ENCODE results near the gene VILL. TPM values are rescaled to one million over a fixed set of nuclear protein-coding genes. Genes with fewer than 3 reads are reported as not detected.

Gene VILL
- total RNA-seq (2014; rRNA removed; shearing (Covaris generic)) = 0.05 TPM in 1 of 2 replicates, not detected in the other

GRCh38 chr3:37990527-37990926 lies at the start of gene VILL:
VILL (plus strand) TSS chr3:37990786; CDS start chr3:37993673, 2,887 bp downstream.
- no peak for DNase-seq (ENCODE audit: low read depth)

DNA sequence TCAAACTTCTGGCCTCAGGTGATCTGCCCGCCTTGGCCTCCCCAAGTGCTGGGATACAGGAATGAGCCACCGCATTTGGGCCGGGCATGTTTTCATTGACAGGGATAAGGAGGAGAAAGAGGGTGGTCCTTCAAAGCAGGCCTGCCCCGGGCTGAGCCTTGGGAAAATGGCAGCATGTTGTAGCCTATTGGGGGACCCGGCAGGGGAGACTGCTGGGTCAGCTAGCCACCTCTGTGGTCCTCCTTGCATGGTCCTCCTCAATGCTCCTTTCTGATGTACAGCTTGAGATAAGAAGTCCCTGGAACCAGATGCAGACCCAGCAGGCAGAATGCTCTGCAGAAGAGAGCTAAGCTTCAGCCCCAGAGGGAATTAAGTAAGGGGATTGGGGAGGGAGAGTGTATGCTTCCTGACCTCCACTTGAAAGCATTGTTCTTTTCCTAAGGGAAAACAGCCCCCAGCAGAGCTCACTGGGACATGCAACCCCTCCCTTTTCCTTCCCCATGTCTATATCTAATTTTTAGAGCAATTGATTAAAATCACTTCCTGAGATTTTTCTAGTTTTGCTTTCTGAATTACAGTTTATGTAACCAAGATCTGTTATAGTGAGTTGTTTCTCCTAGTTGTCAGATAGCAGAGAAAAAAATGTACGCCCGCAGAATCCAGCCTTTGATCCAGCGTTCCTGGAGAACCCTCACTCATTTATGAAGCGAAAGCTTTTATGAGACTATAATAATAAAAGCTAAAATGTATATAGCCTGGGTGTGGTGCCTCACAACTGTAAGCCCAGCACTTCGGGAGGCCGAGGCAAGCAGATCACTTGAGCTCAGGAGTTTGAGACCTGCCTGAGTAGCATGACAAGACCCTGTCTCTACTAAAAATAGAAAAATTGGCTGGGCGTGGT lies 48.7 kb upstream of the VILL start:
- DNase-seq (ENCODE audit: low read depth) = no peak

GRCh38 chr3:37942646-37943045 lies 47.9 kb upstream of the VILL start:
- DNase-seq (ENCODE audit: low read depth) = no peak

- DNase-seq (ENCODE audit: low read depth) = no peak
Measured at GRCh38 chr3:37943126-37943525, 47.5 kb upstream of the VILL start.

- no peak for DNase-seq (ENCODE audit: low read depth)
Measured at GRCh38 chr3:37943631-37944314, 46.8 kb upstream of the VILL start.

DNA sequence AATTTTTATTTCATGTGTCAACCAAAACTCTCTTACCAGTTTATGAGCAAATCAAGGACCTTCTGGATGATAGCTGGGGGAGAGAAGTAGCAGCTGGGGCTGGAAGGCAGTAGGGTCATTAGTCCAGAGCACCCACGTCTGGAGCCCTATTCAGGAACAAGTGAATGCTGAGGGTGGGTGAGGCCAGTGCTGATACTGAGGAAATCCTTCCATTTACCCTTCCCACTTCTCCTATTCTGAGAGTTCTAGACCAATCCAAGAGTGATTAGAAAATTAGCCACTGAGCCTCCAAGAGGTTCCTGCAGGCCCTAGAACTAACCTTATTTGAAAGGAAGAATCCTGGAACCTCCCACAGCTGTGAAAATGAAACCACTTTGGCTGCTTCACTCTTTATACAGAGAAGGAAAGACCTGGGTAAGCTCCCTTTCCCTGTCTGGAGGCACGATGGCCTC lies 46.2 kb upstream of the VILL start:
- peak; percentile 26 for DNase-seq (ENCODE audit: low read depth)

DNA sequence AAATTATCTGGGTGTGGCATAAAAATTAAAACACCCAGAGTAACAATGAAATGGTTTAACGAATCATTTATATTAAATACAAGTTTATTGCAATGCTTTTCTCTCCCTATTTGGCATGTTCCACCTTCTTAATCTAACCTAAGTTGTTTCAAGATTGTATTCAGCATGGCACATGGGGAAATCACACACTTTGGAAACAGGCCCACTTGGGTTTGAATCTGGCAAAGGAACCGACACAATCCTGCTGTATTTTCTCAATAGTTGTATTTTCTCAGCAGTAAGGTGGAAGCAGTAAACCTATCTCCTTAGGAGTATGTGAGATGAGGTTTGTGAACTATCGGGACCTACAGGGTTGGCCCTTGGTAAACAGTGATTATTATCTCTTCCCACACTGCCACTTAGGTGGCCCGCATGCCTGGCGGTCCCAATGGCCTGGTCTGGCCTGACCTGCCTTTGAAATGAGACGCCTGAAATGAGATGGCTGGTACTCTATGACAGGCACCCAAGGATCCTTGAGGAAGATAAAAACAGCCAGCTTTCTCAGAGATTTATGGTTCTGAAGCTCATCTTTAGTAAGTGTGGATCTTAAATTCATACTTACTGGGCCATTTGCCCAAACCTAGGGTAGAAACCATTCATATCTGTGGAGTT lies 45.3 kb upstream of the VILL start:
- peak; percentile 9 for DNase-seq (ENCODE audit: low read depth)

DNA sequence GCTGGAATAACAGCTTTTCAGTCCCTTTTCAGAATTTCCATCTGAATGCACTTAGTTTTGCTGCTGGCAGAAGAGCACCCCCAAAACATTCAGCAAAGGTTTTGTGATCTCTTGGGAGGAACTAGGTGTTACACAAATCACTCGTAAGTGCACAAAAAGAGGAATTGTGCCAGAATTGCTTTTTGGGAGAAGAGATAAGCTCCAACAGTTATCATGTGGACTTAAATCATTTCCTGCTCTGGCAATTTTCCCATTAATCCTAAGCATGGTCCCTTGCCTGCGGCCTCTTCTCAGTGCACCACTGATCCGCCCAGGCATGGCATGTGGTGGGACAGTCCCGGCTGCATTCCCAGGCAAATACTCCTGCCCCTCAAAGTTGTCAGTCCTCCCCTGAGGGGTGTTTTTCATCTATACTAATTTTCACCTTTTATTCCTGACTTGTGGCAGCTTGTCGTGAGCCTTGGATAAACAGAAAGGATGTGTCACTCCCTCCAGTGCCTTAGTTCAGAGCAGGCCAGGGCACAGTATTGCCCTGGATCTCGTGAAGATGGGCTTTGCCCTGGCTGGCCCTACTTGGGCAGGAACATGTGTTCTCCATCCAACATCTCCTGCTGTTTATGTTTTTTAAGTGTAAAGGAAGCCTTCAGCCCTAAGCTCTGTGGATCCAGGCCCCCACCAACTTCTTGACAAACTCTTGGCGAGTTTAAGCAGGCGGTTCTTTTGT lies 44.6 kb upstream of the VILL start:
- DNase-seq (ENCODE audit: low read depth) = peak; percentile 80

DNA sequence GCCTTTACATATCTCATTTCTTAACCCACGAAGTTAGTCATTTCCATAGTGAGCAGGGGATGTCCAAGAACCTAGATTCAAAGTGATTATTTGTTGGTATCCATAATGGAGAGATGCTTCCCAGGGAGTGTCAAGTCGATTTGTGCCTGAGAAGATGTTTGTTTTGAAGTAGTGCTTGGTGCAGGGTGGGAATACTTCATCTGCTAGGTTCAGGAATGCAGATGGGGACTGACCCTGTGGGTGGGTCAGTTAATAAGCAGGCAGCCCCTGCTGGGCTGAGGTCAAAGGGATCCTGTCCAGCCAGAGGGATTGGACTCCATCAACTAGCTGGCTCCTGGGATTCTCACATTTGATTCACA lies 44.1 kb upstream of the VILL start:
- DNase-seq (ENCODE audit: low read depth) = no peak

- no peak for DNase-seq (ENCODE audit: low read depth)
Measured at GRCh38 chr3:37949866-37950265, 40.7 kb upstream of the VILL start.

DNA sequence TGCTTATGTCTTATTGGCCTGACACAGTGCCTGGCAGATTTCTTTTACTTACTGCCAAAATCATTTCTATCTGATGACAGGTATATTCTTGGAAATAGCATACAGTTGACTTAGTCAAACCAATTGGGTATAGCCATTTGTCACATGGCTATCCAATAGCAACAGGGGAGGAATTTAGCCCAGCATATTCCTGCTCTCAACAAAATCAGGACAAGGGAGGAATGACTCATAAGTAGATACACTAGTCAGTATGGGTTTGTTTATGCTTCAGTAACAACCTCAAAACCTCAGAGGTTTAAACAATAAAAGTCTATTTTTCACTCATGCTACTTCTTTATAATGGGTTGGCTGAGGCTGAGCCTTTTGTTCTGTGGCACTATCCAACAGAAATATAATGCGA lies 38.0 kb upstream of the VILL start:
- peak; percentile 27 for DNase-seq (ENCODE audit: low read depth)

- no peak for DNase-seq (ENCODE audit: low read depth)
Measured at GRCh38 chr3:37953226-37953625, 37.4 kb upstream of the VILL start.

GRCh38 chr3:37953707-37954394 lies 36.7 kb upstream of the VILL start:
- DNase-seq (ENCODE audit: low read depth) = no peak

DNA sequence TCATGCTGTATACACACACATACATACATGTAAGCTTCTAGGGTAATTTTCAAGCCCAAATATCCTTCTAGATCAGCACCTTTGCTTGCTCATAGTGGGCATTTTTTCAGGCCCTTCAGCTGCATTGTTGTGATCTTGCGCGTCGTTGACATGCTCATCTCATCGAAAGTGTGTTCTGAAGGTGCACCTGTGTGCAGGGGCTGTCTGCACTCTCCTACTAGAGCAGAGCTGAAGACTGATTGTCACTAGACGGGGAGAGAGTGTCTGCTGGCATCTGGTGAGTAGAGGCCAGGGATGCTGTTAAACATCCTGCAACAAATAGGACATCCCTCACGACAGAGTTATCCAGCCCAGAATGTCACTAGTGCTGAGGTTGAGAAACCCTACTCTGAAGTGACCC lies 35.7 kb upstream of the VILL start:
- DNase-seq (ENCODE audit: low read depth) = no peak

DNA sequence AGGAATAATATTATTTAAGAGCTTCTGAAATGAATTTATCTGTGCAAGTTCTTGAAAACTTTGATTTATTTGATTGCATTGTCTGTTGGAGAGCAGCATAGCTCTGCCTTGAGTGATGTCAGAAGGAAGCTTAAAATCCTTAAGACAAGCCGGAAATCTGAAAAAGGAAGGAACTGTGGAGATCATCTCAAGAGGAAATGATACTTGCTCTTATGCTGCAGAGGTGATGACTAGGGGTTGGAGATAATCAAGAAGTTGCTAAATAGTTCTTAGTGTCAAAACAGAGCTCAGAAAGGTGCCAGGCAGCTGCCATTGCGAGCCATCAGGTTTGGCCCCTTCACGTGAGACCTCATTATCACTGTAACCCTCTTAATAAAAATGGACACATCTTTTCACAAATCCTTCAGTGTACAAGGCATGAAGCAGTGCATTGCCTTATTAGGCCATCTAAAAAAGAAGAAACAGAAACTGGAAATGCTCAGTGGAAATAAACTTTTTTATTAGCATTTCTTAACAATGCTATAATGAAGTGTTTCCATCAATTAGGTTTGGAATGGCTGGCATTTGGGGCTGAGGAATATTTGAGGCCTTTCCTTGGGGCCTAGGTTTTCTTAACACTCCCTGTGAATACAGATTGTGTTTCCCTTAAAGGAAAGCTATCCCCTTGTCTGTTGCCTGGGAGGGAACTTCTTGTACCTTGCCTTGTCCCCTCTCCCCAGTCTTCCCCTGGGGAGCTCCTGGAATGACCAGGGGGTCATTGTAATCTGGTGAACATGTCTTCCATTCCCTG lies 34.5 kb upstream of the VILL start:
- no peak for DNase-seq (ENCODE audit: low read depth)

- no peak for DNase-seq (ENCODE audit: low read depth)
Measured at GRCh38 chr3:37956723-37957538, 33.7 kb upstream of the VILL start.

GRCh38 chr3:37957539-37957936 lies 33.0 kb upstream of the VILL start:
- DNase-seq (ENCODE audit: low read depth) = no peak

DNA sequence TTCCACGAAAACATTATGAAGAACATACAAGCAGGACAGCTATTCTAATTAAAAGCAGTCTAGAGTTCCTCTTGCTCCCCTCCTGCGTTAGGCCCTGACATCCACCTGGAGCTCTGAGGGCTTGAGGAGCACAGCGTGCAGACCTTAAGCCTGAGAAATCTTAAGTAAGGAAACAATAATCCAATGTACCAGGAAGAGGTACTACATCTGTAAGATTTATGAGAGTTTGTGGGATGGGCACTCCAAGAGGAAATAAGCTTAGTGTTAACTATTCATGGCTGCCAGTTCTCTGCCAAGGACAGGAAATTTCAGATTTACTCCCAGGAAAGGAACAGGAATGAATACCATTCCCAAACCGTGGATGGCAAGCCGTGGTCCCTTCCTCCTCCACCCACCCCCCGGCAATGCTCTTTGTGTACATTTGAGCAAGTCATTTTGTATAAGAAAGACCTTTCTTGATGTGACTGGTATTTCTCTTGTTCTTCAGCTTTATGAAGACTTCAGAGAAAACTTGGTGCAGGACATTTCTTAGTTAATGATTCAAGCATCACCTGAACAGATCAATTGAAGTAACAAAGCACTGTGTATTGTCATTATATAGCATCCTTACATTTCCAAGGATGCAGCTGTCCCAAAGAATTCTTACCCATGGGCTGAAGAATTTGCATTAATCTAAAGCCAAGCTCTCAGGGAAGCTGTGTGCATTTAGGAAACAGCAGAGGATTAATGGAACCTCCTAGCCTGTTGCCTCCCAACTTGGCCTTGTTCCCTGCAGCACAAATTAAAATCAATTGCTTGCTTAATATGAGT lies 28.8 kb upstream of the VILL start:
- DNase-seq (ENCODE audit: low read depth) = no peak

DNA sequence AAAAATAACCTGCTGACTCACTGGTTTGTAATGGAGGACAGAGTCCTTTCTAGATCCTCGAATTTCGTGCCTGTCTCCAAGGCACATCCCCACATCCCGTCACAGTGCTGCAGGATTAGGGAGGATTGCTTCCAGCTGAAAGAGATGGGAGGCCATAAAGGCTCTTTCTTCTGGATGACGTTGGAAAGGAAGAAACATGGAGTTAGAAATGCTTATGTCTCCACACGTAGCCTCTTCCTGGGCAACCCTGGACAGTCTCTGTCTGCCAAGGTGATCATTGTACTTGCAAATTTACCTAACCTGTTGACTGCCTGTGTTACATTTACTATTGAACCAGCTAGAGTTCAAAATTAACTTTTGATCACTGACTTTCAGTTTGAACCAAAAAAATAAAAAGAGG lies 27.6 kb upstream of the VILL start:
- DNase-seq (ENCODE audit: low read depth) = no peak

Data from M059J (cell line).